CD4-positive, CD25-positive, alpha-beta regulatory T cell (primary cell): ENCODE measurements around the gene TRIM26. TPM values are rescaled to one million over a fixed set of nuclear protein-coding genes. Genes with fewer than 3 reads are reported as not detected.
"Not testable (repeated sequence)": the region's sequence is repeated elsewhere in the genome, so short reads cannot be mapped to it uniquely, and the experiment has no call there.

ENCODE experiments used
- ATAC-seq, 2 donors: fragments of 150-1000 bp; cut with Tn5 transposase; one replicate each; pipeline ENCODE4 v1.10.0; 2021; ENCODE audit warnings: low read depth in 2 of 2, moderate number of reproducible peaks in 2 of 2, moderate library complexity in 1 of 2
- DNase-seq, 3 donors: peaks; one replicate each; pipeline versions ENCODE4 v3.0.0 to v3.0.0-alpha.2; 2012 to 2022; ENCODE audit warnings: mixed read lengths in 1 of 3
- H3K27ac ChIP-seq: one replicate; pipeline ENCODE4 v1.7.0; 2013; ENCODE audit warnings: mild to moderate bottlenecking, low read length; ENCODE audit not compliant: insufficient read depth, poor library complexity, severe bottlenecking
- H3K27me3 ChIP-seq: one replicate; pipeline ENCODE4 v1.7.0; 2013; ENCODE audit warnings: low read length; ENCODE audit not compliant: control insufficient read depth, insufficient read depth
- H3K36me3 ChIP-seq: one replicate; pipeline ENCODE4 v1.7.0; 2013; ENCODE audit warnings: mild to moderate bottlenecking, low read length, moderate library complexity; ENCODE audit not compliant: control insufficient read depth, insufficient read depth
- H3K4me1 ChIP-seq: 2 replicates; pipeline ENCODE4 v1.7.0; 2013; ENCODE audit warnings: mild to moderate bottlenecking, low read length; ENCODE audit not compliant: insufficient read depth, control insufficient read depth, poor library complexity, severe bottlenecking
- H3K4me3 ChIP-seq: one replicate; pipeline ENCODE4 v1.7.0; 2013; ENCODE audit warnings: low read depth, mild to moderate bottlenecking, low read length, moderate library complexity
- H3K9me3 ChIP-seq, 2 experiments: 1 replicate in 1 of 2; 2 replicates in 1 of 2; pipeline ENCODE4 v1.7.0; 2013; ENCODE audit warnings: low read length in 2 of 2, mild to moderate bottlenecking in 1 of 2, moderate library complexity in 1 of 2; ENCODE audit not compliant: control insufficient read depth in 2 of 2
- H3K27ac Mint-ChIP-seq, 3 donors: one replicate each; pipeline ENCODE4 v1.8.0; 2020 to 2022; ENCODE audit warnings: mild to moderate bottlenecking in 3 of 3, mixed read lengths in 3 of 3, moderate library complexity in 2 of 3
- H3K27me3 Mint-ChIP-seq: one replicate; pipeline ENCODE4 v1.8.0; 2022; ENCODE audit warnings: mild to moderate bottlenecking, mixed read lengths
- H3K36me3 Mint-ChIP-seq: one replicate; pipeline ENCODE4 v1.8.0; 2020; ENCODE audit warnings: mixed read lengths
- H3K4me1 Mint-ChIP-seq, 4 donors: one replicate each; pipeline ENCODE4 v1.8.0; 2020 to 2022; ENCODE audit warnings: mixed read lengths in 4 of 4, mild to moderate bottlenecking in 1 of 4
- H3K4me3 Mint-ChIP-seq, 4 donors: one replicate each; pipeline ENCODE4 v1.8.0; 2020 to 2022; ENCODE audit warnings: mild to moderate bottlenecking in 4 of 4, mixed read lengths in 4 of 4, moderate library complexity in 3 of 4
- H3K9me3 Mint-ChIP-seq, 7 donors: one replicate each; pipeline ENCODE4 v1.8.0; 2020 to 2022; ENCODE audit warnings: mixed read lengths in 7 of 7, mild to moderate bottlenecking in 3 of 7, moderate library complexity in 2 of 7
- polyA plus RNA-seq, 4 donors: library from polyadenylated mRNA; unstranded; fragments of 300-500 nt; fragmentation: Illumina TruSeq; gene quantifications; one replicate each; pipeline ENCODE4 v1.2.3, GENCODE V29; 2021
- total RNA-seq: library from RNA; stranded (reverse); gene quantifications from one replicate; pipeline ENCODE4 v1.2.3, GENCODE V29; 2022

TRIM26 gene
- total and polyA plus RNA-seq, 5 donors from 2014 or later = 43.3 to 75.1 (median 52.7) TPM

DNA sequence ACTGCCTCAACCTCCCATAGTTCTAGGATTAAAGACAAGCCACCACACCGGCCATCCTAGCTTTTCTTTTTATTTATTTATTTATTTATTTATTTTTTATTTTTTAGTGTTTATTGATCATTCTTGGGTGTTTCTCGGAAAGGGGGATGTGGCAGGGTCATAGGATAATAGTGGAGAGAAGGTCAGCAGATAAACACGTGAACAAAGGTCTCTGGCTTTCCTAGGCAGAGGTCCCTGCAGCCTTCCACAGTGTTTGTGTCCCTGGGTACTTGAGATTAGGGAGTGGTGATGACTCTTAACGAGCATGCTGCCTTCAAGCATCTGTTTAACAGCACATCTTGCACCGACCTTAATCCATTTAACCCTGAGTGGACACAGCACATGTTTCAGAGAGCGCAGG, 8.2 kb upstream of the TRIM26 start:
- not testable (repeated sequence) for H3K27ac ChIP-seq, H3K27me3 Mint-ChIP-seq, H3K4me3 ChIP-seq, H3K4me3 Mint-ChIP-seq, H3K36me3 ChIP-seq, ATAC-seq, DNase-seq, H3K4me1 ChIP-seq, H3K27me3 ChIP-seq, H3K27ac Mint-ChIP-seq
- Mint-ChIP-seq H3K36me3 (peaks cover 13% of the 10 kb centered on the region), H3K9me3 (peaks cover 0 to 16% (median 7%) of the 10 kb centered on the region in 7 donors), H3K4me1 (peaks cover 5 to 13% (median 7%) of the 10 kb centered on the region in 4 donors)
- H3K9me3 ChIP-seq = peaks cover 15 to 18% of the 10 kb centered on the region in 2 experiments

- Histone ChIP-seq H3K36me3 (no peaks in the 10 kb centered on the region), H3K4me3 (no peak overlapping the region)
- peak; percentile 33 to 70 (median 53) for DNase-seq
Observed at GRCh38 chr6:30219244-30219643, 6.0 kb upstream of the TRIM26 start.

GRCh38 chr6:30216096-30216495, 2.9 kb upstream of the TRIM26 start:
- H3K27ac Mint-ChIP-seq = peak overlapping the region; percentile 18 to 99 (median 84)
- no peaks in the 10 kb centered on the region for H3K27me3 ChIP-seq
- H3K9me3 ChIP-seq = no peaks in the 10 kb centered on the region
- peaks cover 7% of the 10 kb centered on the region for H3K27me3 Mint-ChIP-seq
- H3K36me3 Mint-ChIP-seq = peaks cover 4% of the 10 kb centered on the region
- no peak overlapping the region for H3K4me3 ChIP-seq
- H3K36me3 ChIP-seq = no peaks in the 10 kb centered on the region
- H3K4me1 Mint-ChIP-seq = peaks cover 16 to 46% (median 27%) of the 10 kb centered on the region in 4 donors
- DNase-seq = no peak
- H3K4me3 Mint-ChIP-seq = peak overlapping the region; percentile 42 to 92 (median 68)
- H3K4me1 ChIP-seq = peaks cover 27% of the 10 kb centered on the region
- ATAC-seq = no peak
- H3K27ac ChIP-seq = no peak overlapping the region
- H3K9me3 Mint-ChIP-seq = no peaks in the 10 kb centered on the region

More at GRCh38 chr6:30219244-30219643, 6.0 kb upstream of the TRIM26 start:
- ATAC-seq = peak; percentile 41 to 54
- H3K4me1 Mint-ChIP-seq = peaks cover 8 to 22% (median 10%) of the 10 kb centered on the region in 4 donors
- no peak overlapping the region for H3K27ac Mint-ChIP-seq
- H3K36me3 Mint-ChIP-seq = peaks cover 8% of the 10 kb centered on the region
- peak overlapping the region in 2 of 4 donors; percentile 47 to 55 for H3K4me3 Mint-ChIP-seq
- H3K27ac ChIP-seq = no peak overlapping the region
- no peaks in the 10 kb centered on the region for H3K27me3 Mint-ChIP-seq
- H3K9me3 ChIP-seq = peaks cover 13% of the 10 kb centered on the region in 2 experiments
- peaks cover 0 to 16% (median 7%) of the 10 kb centered on the region in 7 donors for H3K9me3 Mint-ChIP-seq
- no peaks in the 10 kb centered on the region for H3K27me3 ChIP-seq
- peaks cover 5% of the 10 kb centered on the region for H3K4me1 ChIP-seq

GRCh38 chr6:30214657-30214982, 1.4 kb upstream of the TRIM26 start:
- no peak for ATAC-seq
- peak overlapping the region in 2 of 3 donors; percentile 99 to 100 for H3K27ac Mint-ChIP-seq
- Histone ChIP-seq H3K4me3 (peak overlapping the region; percentile 84), H3K27ac (peak overlapping the region; percentile 100), H3K4me1 (peaks cover 41% of the 10 kb centered on the region), H3K27me3 (no peaks in the 10 kb centered on the region), H3K36me3 (no peaks in the 10 kb centered on the region), H3K9me3 (no peaks in the 10 kb centered on the region)
- H3K27me3 Mint-ChIP-seq = peaks cover 7% of the 10 kb centered on the region
- no peak for DNase-seq
- no peaks in the 10 kb centered on the region for H3K9me3 Mint-ChIP-seq
- peak overlapping the region; percentile 92 to 99 (median 99) for H3K4me3 Mint-ChIP-seq
- H3K36me3 Mint-ChIP-seq = peaks cover 10% of the 10 kb centered on the region
- peaks cover 15 to 60% (median 38%) of the 10 kb centered on the region in 4 donors for H3K4me1 Mint-ChIP-seq

GRCh38 chr6:30213957-30214656, 901 bp upstream of the TRIM26 start:
- Histone ChIP-seq H3K27me3 (no peaks in the 10 kb centered on the region), H3K9me3 (no peaks in the 10 kb centered on the region), H3K27ac (peak overlapping the region; percentile 100), H3K36me3 (no peaks in the 10 kb centered on the region), H3K4me3 (peak overlapping the region; percentile 91), H3K4me1 (peaks cover 46% of the 10 kb centered on the region)
- ATAC-seq (peak; percentile 54 to 57), DNase-seq (peak; percentile 75 to 89 (median 76))
- Mint-ChIP-seq H3K27ac (peak overlapping the region; percentile 97 to 100 (median 99)), H3K4me3 (peak overlapping the region; percentile 92 to 99 (median 99)), H3K27me3 (peaks cover 7% of the 10 kb centered on the region), H3K9me3 (no peaks in the 10 kb centered on the region), H3K36me3 (peaks cover 10% of the 10 kb centered on the region), H3K4me1 (peaks cover 10 to 60% (median 36%) of the 10 kb centered on the region in 4 donors)

DNA sequence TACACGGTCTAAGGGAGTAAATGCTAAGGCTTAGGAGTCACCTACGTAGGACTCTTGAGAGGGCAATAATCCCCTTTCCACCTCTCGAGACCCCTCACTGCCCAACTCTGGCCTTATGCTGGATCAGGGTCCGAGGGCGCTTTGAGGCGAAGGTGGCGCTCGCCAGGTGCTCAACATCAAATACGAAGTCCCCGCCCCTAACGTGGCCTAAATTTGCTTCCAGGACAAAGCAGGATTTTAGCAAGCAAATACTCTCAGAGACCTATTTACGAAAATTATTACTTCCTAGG, 406 bp upstream of the TRIM26 start:
- peaks cover 7% of the 10 kb centered on the region for H3K27me3 Mint-ChIP-seq
- Histone ChIP-seq H3K36me3 (no peaks in the 10 kb centered on the region), H3K4me1 (peaks cover 49% of the 10 kb centered on the region), H3K27ac (peak overlapping the region; percentile 100), H3K27me3 (no peaks in the 10 kb centered on the region), H3K9me3 (no peaks in the 10 kb centered on the region), H3K4me3 (peak overlapping the region; percentile 91)
- no peaks in the 10 kb centered on the region for H3K9me3 Mint-ChIP-seq
- peaks cover 8 to 64% (median 40%) of the 10 kb centered on the region in 4 donors for H3K4me1 Mint-ChIP-seq
- H3K4me3 Mint-ChIP-seq = peak overlapping the region; percentile 92 to 99 (median 99)
- H3K36me3 Mint-ChIP-seq = peaks cover 15% of the 10 kb centered on the region
- ATAC-seq (no peak), DNase-seq (no peak)
- peak overlapping the region; percentile 97 to 100 (median 99) for H3K27ac Mint-ChIP-seq

DNA sequence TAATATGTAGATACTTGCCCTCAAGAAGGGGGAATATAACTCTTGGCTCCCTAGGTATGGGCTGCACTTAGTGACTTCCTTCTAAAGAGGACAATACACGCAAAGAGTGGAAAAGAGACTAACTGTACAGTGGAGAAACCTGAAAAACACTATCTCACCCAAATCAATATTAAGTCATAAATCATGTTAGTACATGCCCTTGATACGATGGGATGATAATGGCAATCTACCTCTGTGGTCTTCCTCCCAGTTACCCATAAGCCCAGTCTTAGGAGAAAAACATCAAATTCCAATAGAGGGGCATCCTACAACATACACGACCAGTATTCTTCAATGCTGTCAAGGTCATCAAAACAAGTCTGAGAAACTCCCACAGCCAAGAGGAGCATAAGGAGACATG, 1.3 kb downstream of the TRIM26 start:
- Mint-ChIP-seq H3K27ac (peak overlapping the region; percentile 21 to 100 (median 99)), H3K4me1 (peaks cover 14 to 81% (median 52%) of the 10 kb centered on the region in 4 donors), H3K4me3 (peak overlapping the region; percentile 92 to 99 (median 99)), H3K27me3 (peaks cover 7% of the 10 kb centered on the region), H3K9me3 (no peaks in the 10 kb centered on the region), H3K36me3 (peaks cover 22% of the 10 kb centered on the region)
- H3K4me3 ChIP-seq = peak overlapping the region; percentile 91
- no peak for ATAC-seq
- no peak for DNase-seq
- H3K36me3 ChIP-seq = peaks cover 8% of the 10 kb centered on the region
- H3K9me3 ChIP-seq = no peaks in the 10 kb centered on the region
- H3K4me1 ChIP-seq = peaks cover 54% of the 10 kb centered on the region
- H3K27ac ChIP-seq = peak overlapping the region; percentile 100
- no peaks in the 10 kb centered on the region for H3K27me3 ChIP-seq

DNA sequence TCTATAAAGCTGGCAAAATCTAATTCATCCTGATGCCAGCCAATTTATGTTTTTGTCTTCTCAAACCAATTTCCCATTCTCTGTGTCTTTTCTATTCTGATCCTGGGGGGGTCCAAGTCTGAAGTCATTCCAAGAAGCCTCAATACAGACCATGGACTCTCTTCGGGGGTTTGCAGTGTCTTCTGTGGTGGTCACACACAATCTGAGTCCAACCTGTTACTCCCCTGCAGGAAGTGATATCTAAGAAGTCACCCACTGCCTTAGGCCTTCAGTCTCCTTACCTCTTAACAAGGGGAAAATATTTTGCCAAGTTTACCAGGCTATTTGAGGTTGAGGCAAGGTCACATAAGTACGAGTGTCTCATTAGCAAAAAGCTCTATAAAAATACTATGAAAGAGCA, 1.9 kb downstream of the TRIM26 start:
- H3K27ac Mint-ChIP-seq = peak overlapping the region; percentile 58 to 99 (median 70)
- Histone ChIP-seq H3K9me3 (no peaks in the 10 kb centered on the region), H3K4me1 (peaks cover 54% of the 10 kb centered on the region), H3K36me3 (peaks cover 8% of the 10 kb centered on the region), H3K27ac (peak overlapping the region; percentile 36), H3K27me3 (no peaks in the 10 kb centered on the region), H3K4me3 (peak overlapping the region; percentile 91)
- DNase-seq (no peak), ATAC-seq (no peak)
- H3K36me3 Mint-ChIP-seq = peaks cover 22% of the 10 kb centered on the region
- peaks cover 14 to 87% (median 55%) of the 10 kb centered on the region in 4 donors for H3K4me1 Mint-ChIP-seq
- H3K9me3 Mint-ChIP-seq = no peaks in the 10 kb centered on the region
- peak overlapping the region; percentile 92 to 99 (median 99) for H3K4me3 Mint-ChIP-seq
- peaks cover 7% of the 10 kb centered on the region for H3K27me3 Mint-ChIP-seq
